GM21576 (cell line): ENCODE data around the gene HMHB1.

Source experiments
- ATAC-seq: cut with Tn5 transposase; IDR thresholded peaks from one replicate; pipeline ENCODE4 v1.9.1; 2021; ENCODE audit warnings: mild to moderate bottlenecking, moderate library complexity; ENCODE audit not compliant: unreplicated experiment

HMHB1 gene

GRCh38 chr5:143812085-143812705 is at the start of gene HMHB1:
Gene HMHB1 (plus strand): TSS chr5:143812161.
- no peak for ATAC-seq

- ATAC-seq: no peak
Observed at GRCh38 chr5:143762636-143763220, 49.2 kb upstream of the HMHB1 start.

DNA sequence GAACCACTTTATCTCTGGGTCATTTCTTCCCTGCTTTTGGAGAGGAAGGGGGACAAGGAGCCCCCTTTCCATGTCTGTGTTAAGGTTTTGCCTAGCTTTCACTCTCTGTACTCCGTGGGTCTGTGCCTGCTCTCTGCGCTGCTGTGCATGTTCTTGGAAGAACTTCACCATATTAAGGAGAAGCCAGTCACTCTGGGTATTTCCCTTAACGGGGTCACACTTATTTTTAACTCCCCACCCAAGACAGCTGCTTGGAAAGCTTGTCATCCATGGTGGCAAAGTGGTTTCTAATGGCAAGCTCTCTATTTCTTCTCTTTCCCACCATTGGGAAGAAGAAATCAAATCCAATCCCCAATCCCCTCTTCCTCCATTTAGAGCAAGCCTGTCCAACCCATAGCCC is 44.8 kb upstream of the HMHB1 start:
- ATAC-seq: no peak

DNA sequence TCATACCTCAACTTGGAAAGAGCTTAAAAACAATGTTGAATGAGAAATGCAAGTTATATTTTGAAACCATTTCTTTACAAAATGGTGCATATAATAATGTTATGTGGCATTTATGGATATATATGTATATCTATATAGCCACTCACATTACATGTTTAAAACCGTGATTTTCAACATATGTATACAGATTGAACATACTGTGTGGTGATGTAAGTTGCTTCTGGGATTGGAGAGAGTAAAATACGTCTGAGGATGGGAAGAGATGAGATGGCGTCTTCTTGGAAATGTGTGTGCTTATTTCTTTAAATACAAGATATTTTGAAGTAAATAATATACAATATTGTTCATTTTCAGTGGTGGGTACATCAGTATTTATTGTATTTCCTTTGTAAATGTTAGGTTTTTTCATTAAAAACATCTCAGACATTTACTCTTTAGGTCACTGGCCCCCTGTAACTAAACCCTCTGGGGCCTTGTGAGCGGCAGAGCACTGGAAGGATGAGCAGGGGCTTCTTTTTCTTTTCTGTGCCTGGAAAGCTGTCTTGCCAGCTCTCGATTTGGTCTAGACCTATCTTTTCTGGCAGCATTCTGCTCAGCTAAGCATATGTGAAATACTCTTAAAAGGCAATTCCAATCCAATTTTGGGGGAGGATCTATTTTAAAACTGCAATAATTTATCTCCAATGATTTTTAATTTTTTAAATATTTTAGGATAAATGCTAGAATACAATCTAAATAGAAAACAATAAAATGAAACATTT is 42.8 kb upstream of the HMHB1 start:
- ATAC-seq: no peak

DNA sequence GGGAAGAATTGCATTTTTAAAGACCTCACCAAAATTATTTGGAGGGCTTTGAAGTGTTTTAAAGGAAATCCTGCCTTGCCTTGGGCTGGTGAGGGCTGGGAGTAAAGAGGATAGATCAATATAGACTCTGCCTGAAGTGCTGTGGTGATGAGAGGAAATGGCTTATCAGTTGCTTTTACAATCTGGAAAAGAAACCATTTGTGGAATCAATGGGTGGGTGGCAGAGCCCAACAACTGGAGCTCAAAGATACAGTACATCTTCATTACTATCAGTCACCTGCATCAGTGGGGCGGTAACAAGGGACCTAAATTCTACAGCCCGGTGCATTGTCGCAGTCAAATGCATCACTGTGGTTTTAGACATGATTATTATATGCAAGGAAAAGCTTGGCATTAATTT is 41.5 kb upstream of the HMHB1 start:
- no peak for ATAC-seq

DNA sequence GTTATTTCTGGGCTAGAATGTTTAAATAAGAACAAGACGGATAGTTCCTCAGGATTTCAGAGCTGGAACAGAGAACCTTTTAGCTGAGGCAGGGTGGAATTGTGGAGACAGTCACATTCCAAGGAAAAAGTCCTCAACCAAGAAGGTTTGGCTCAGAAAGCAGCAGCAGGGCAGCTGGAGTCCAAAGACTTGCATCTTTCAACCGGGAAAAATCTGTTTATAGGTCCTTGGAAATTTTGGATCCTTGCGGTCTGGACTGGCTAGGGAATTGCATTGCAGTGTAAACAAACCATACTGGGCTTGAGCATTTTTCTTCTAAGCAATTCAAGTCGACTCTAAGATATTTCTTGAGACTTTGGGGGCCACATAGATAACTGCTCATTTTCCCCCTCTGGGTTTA is 40.8 kb upstream of the HMHB1 start:
- ATAC-seq: no peak

- ATAC-seq: no peak
Observed at GRCh38 chr5:143771602-143772001, 40.4 kb upstream of the HMHB1 start.

GRCh38 chr5:143772621-143773020 is 39.3 kb upstream of the HMHB1 start:
- ATAC-seq: no peak

- no peak for ATAC-seq
Observed at GRCh38 chr5:143775258-143775657, 36.7 kb upstream of the HMHB1 start.

GRCh38 chr5:143776951-143777350 is 35.0 kb upstream of the HMHB1 start:
- no peak for ATAC-seq

- no peak for ATAC-seq
Observed at GRCh38 chr5:143779506-143779905, 32.5 kb upstream of the HMHB1 start.

DNA sequence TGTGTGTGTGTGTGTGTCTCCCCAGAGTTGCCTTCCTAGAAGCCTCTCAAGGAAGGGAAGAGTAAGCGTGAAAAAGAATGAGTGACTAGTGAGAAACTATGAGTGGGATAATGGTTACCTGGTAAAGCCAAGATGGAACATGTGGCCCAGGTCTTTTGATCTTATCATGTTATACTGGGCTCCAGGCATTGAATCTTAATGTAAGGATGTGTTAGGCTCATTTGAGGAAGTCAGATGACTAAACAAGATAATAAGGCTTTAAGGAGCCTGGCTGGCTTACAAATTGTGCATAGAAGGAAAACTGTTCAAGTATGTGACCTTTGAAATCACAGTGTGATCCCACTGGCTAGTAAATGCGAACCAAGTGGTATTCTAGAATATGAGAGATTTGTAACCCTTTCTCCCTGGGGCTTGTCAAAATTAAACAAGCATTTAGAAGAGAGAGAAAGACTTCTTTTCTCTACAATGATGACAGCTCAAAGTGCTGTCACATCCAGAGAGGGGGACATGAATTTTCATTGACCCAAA is 29.9 kb upstream of the HMHB1 start:
- ATAC-seq: no peak

DNA sequence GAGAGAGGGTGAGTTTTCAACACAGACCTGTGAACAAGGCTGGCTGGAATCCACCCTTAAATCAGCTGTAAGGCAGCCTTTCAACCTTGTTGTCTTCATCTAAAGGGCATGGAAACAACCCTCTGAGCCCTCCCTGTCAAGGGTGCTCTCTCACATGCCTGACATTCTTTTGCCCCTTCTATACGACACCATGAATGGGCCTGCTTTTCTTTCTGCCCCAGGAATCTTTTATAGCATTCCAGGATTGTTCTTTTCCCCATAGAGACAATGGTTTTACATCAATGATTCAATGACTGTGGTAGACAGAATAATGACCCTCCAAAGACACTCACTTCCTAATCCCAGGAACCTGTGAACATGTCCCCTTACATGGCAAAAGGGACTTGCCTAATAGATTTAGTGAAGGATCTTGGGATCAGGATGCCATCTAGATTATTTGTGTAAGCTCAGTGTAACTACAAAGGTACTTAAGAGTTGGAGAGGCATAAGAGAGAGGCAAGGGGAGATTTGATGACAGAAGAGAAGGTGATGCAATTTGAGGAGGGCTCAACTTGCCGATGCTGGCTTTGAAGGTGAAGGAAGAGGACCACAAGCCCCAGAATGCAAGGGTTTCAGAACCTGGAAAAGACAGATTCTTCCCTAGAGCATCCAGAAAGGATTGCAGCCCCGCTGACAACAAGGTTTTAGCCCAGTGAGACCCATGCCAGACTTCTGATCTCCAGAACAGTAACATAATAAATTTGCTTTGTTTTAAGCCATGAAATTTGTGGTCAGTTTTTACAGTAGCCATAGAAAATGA is 29.2 kb upstream of the HMHB1 start:
- ATAC-seq: no peak

GRCh38 chr5:143788401-143788800 is 23.6 kb upstream of the HMHB1 start:
- ATAC-seq: no peak

GRCh38 chr5:143790457-143791112 is 21.4 kb upstream of the HMHB1 start:
- no peak for ATAC-seq

GRCh38 chr5:143791848-143792731 is 19.9 kb upstream of the HMHB1 start:
- peak; percentile 61 for ATAC-seq

GRCh38 chr5:143793249-143793648 is 18.7 kb upstream of the HMHB1 start:
- ATAC-seq: no peak

DNA sequence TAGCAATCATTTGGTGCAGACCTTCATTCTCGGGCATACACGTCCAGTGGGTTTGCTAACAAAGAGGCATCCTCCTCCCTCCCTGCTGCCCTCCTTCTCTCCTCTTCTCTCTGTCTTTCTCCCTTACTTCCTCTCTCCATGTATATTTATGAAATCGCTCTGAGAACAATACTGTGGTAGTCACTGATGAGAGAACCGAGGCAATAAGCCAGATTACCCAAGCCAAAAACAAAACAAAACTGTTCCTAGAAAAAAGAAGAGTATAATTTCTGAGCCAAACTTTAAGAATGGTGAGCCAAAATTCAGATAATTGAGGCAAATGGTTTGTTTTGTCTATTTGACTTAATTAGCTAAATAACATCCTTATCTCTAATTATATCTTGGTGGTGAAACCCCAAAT is 15.8 kb upstream of the HMHB1 start:
- ATAC-seq: no peak

GRCh38 chr5:143796753-143797152 is 15.2 kb upstream of the HMHB1 start:
- no peak for ATAC-seq

DNA sequence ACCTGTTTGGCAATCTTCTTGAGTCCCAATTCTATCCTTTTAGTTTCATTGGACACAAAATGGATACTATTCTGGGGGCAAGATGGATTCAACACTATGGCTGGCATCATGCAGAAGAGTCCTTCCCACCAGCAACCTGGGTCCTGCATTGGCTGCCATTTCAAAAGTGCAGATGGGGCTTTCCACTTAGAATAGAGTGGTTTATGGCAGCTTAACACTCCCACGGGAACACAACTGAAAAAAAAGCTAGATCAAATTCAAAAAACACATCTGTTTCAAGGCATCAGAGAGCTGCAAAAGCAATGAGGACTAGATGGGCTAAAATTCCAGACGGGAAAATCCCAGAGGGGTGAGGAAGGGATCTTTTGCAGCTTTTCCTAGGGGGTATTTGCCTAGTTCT is 11.2 kb upstream of the HMHB1 start:
- ATAC-seq: no peak
